OCI-LY7 (cell line): Measurements from ENCODE around the gene CLCN2. TPM values are rescaled to one million over a fixed set of nuclear protein-coding genes. Genes with fewer than 3 reads are reported as not detected.

Experiments used
- BruUV-seq: library from RNA; stranded (reverse); fragments of 400-500 nt; replicated peaks from 2 replicates; lab custom pipeline; 2021; lab: Mats Ljungman, UMichigan
- CTCF ChIA-PET: fragments of 300-600 bp; sonication (Branson Sonifier 250); formaldehyde crosslinking; loops from one replicate; lab custom pipeline; 2022; ENCODE audit warnings: antibody characterized with exemption; ENCODE audit not compliant: unreplicated experiment; lab: Charles Lee
- POLR2A ChIA-PET: fragments of 300-600 bp; sonication (Branson Sonifier 250); formaldehyde crosslinking; loops from one replicate; lab custom pipeline; 2022; ENCODE audit warnings: antibody characterized with exemption; lab: Charles Lee
- DNase-seq: peaks from one replicate; pipeline ENCODE4 v3.0.0-alpha.2; 2015; ENCODE audit warnings: low spot score
- H2AFZ ChIP-seq: fragments of 200-600 bp; sonication (generic), shearing (Covaris generic); 2 replicates; pipeline ENCODE4 v1.6.1; 2014; ENCODE audit warnings: mild to moderate bottlenecking, antibody characterized with exemption, low read length, moderate library complexity
- H3K27ac ChIP-seq: fragments of 200-600 bp; sonication (generic); 2 replicates; pipeline ENCODE4 v1.5.1; 2014; ENCODE audit warnings: mixed run types, low read depth, mild to moderate bottlenecking, moderate library complexity, low read length, inconsistent platforms; ENCODE audit not compliant: poor library complexity, severe bottlenecking
- H3K36me3 ChIP-seq: fragments of 200-600 bp; sonication (generic); 2 replicates; pipeline ENCODE4 v1.6.1; 2014; ENCODE audit warnings: mild to moderate bottlenecking, antibody characterized with exemption, low read length, moderate library complexity, mixed read lengths; ENCODE audit not compliant: insufficient read depth
- H3K4me1 ChIP-seq: fragments of 200-600 bp; sonication (generic); 2 replicates; pipeline ENCODE4 v1.5.1; 2014; ENCODE audit warnings: mild to moderate bottlenecking, low read length; ENCODE audit not compliant: insufficient read depth, poor library complexity, severe bottlenecking
- H3K4me2 ChIP-seq: fragments of 200-600 bp; sonication (generic); 2 replicates; pipeline ENCODE4 v1.6.1; 2014; ENCODE audit warnings: mild to moderate bottlenecking, low read length
- H3K4me3 ChIP-seq: fragments of 200-600 bp; sonication (generic); 2 replicates; pipeline ENCODE4 v1.5.1; 2014; ENCODE audit warnings: mild to moderate bottlenecking, low read depth, low read length; ENCODE audit not compliant: poor library complexity, severe bottlenecking
- H3K79me2 ChIP-seq: fragments of 200-600 bp; sonication (generic); 2 replicates; pipeline ENCODE4 v1.6.1; 2016; ENCODE audit warnings: low read depth, mild to moderate bottlenecking, low read length, moderate library complexity, mixed read lengths; ENCODE audit not compliant: insufficient read depth
- H3K9me2 ChIP-seq: fragments of 200-600 bp; sonication (generic); 2 replicates; pipeline ENCODE4 v1.6.1; 2016; ENCODE audit warnings: mild to moderate bottlenecking, low read length, mixed read lengths; ENCODE audit not compliant: insufficient read depth
- H3K9me3 ChIP-seq: fragments of 200-600 bp; sonication (generic); 2 replicates; pipeline ENCODE4 v1.6.1; 2014; ENCODE audit warnings: mild to moderate bottlenecking, mixed run types, low read length, mixed read lengths
- H4K20me1 ChIP-seq: fragments of 200-600 bp; sonication (generic); 2 replicates; pipeline ENCODE4 v1.6.1; 2014; ENCODE audit warnings: mild to moderate bottlenecking, antibody characterized with exemption, low read length, moderate library complexity, mixed read lengths; ENCODE audit not compliant: insufficient read depth
- CTCF ChIP-seq: fragments of 200-600 bp; sonication (generic); conservative IDR thresholded peaks from 2 replicates; pipeline ENCODE4 v1.5.1; 2014; ENCODE audit warnings: mild to moderate bottlenecking, antibody characterized with exemption, low read length, moderate library complexity, mixed read lengths
- EZH2phosphoT487 ChIP-seq: fragments of 200-600 bp; sonication (generic); IDR thresholded peaks from 2 replicates; pipeline ENCODE4 v1.6.1; 2018; ENCODE audit warnings: low read depth, borderline replicate concordance, mild to moderate bottlenecking, mixed run types, antibody characterized with exemption, low read length, moderate library complexity, mixed read lengths
- intact Hi-C: fragments of 100-400 bp; cut with micrococcal nuclease; formaldehyde crosslinking; loops from one replicate; pipeline ENCODE4 v1.10.0; 2022; ENCODE audit not compliant: unreplicated experiment
- total RNA-seq, 2 experiments: library from RNA; depleted of rRNA in 1 of 2; stranded (reverse); fragments of >200 nt in 1 of 2; shearing (Covaris generic) in 1 of 2; gene quantifications; 2 replicates each; pipeline ENCODE4 v1.2.3, GENCODE V29; 2014 to 2022

Gene CLCN2
- total RNA-seq, 2 experiments from 2014 or later: 4.2 to 15.0 TPM

GRCh38 chr3:184395320-184395660, 33.9 kb upstream of the CLCN2 start:
- POLR2A ChIA-PET: interaction anchor here (0.7 kb wide), 1 partner anchor 79 kb away, joined by 3 read pairs; no protein-coding TSS in a partner anchor
- intact Hi-C loops: loop anchor here (10.0 kb wide), 1 partner anchor 380 kb away; no protein-coding TSS in a partner anchor
- TF ChIP-seq EZH2phosphoT487 (no peak), CTCF (no peak)

GRCh38 chr3:184391266-184391665, 29.9 kb upstream of the CLCN2 start:
- intact Hi-C loops: loop anchor here (10.0 kb wide), 1 partner anchor 384 kb away; no protein-coding TSS in a partner anchor
- H3K4me3 ChIP-seq: no peak overlapping the region
- no peak overlapping the region for H2AFZ ChIP-seq
- H3K79me2 ChIP-seq: no peaks in the 10 kb centered on the region
- H3K9me2 ChIP-seq: no peaks in the 10 kb centered on the region
- ChIA-PET POLR2A (interaction anchor here (0.5 kb wide), 2 partner anchors 25 to 241 kb away, joined by 3 to 4 read pairs; no protein-coding TSS in a partner anchor), CTCF (no interaction called here)
- H3K4me1 ChIP-seq: no peaks in the 10 kb centered on the region
- TF ChIP-seq CTCF: no peak
- TF ChIP-seq EZH2phosphoT487: no peak
- no peak overlapping the region for H3K27ac ChIP-seq
- H3K36me3 ChIP-seq: no peaks in the 10 kb centered on the region
- H3K4me2 ChIP-seq: no peak overlapping the region
- BruUV-seq: no TSS peak
- H3K9me3 ChIP-seq: no peaks in the 10 kb centered on the region
- H4K20me1 ChIP-seq: no peaks in the 10 kb centered on the region
- DNase-seq: no peak

More at GRCh38 chr3:184395320-184395660, 33.9 kb upstream of the CLCN2 start:
- H3K9me2 ChIP-seq: no peaks in the 10 kb centered on the region
- no peaks in the 10 kb centered on the region for H3K4me1 ChIP-seq
- no TSS peak for BruUV-seq
- H3K36me3 ChIP-seq: no peaks in the 10 kb centered on the region
- H2AFZ ChIP-seq: no peak overlapping the region
- no peaks in the 10 kb centered on the region for H3K79me2 ChIP-seq
- no peak overlapping the region for H3K27ac ChIP-seq
- no peak overlapping the region for H3K4me2 ChIP-seq
- H4K20me1 ChIP-seq: no peaks in the 10 kb centered on the region
- no peak overlapping the region for H3K4me3 ChIP-seq
- CTCF ChIA-PET: no interaction called here
- no peak for DNase-seq
- H3K9me3 ChIP-seq: no peaks in the 10 kb centered on the region

GRCh38 chr3:184389935-184390528, 28.6 kb upstream of the CLCN2 start:
- intact Hi-C loops: loop anchor here (10.0 kb wide), 1 partner anchor 385 kb away; no protein-coding TSS in a partner anchor
- no TSS peak for BruUV-seq
- no peak for DNase-seq
- no peaks in the 10 kb centered on the region for H3K9me2 ChIP-seq
- no peaks in the 10 kb centered on the region for H3K4me1 ChIP-seq
- no peak overlapping the region for H3K27ac ChIP-seq
- TF ChIP-seq CTCF: no peak
- no peak for TF ChIP-seq EZH2phosphoT487
- no peaks in the 10 kb centered on the region for H3K9me3 ChIP-seq
- no peak overlapping the region for H3K4me2 ChIP-seq
- H3K4me3 ChIP-seq: no peak overlapping the region
- no peaks in the 10 kb centered on the region for H4K20me1 ChIP-seq
- CTCF ChIA-PET: no interaction called here
- no peaks in the 10 kb centered on the region for H3K36me3 ChIP-seq
- no peaks in the 10 kb centered on the region for H3K79me2 ChIP-seq
- POLR2A ChIA-PET: no interaction called here
- no peak overlapping the region for H2AFZ ChIP-seq
